Limb (tissue), 2 donors: Measurements from ENCODE around the gene ESPN.
A peak's percentile ranks its signal among the peaks of the same experiment; 100 is the strongest.
"Not testable (repeated sequence)": the region's sequence is repeated elsewhere in the genome, so short reads cannot be mapped to it uniquely, and the experiment has no call there.

Source experiments
- DNase-seq, 2 donors: peaks; one replicate each; pipeline ENCODE4 v3.0.0-alpha.2; 2016; ENCODE audit errors: extremely low spot score in 2 of 2

ESPN gene, protein sequence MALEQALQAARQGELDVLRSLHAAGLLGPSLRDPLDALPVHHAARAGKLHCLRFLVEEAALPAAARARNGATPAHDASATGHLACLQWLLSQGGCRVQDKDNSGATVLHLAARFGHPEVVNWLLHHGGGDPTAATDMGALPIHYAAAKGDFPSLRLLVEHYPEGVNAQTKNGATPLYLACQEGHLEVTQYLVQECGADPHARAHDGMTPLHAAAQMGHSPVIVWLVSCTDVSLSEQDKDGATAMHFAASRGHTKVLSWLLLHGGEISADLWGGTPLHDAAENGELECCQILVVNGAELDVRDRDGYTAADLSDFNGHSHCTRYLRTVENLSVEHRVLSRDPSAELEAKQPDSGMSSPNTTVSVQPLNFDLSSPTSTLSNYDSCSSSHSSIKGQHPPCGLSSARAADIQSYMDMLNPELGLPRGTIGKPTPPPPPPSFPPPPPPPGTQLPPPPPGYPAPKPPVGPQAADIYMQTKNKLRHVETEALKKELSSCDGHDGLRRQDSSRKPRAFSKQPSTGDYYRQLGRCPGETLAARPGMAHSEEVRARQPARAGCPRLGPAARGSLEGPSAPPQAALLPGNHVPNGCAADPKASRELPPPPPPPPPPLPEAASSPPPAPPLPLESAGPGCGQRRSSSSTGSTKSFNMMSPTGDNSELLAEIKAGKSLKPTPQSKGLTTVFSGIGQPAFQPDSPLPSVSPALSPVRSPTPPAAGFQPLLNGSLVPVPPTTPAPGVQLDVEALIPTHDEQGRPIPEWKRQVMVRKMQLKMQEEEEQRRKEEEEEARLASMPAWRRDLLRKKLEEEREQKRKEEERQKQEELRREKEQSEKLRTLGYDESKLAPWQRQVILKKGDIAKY

GRCh38 chr1:6424619-6425593, at the start of gene ESPN:
ESPN (plus strand) TSS chr1:6424776; CDS start chr1:6424956, 180 bp downstream.
- DNase-seq: no peak

DNA sequence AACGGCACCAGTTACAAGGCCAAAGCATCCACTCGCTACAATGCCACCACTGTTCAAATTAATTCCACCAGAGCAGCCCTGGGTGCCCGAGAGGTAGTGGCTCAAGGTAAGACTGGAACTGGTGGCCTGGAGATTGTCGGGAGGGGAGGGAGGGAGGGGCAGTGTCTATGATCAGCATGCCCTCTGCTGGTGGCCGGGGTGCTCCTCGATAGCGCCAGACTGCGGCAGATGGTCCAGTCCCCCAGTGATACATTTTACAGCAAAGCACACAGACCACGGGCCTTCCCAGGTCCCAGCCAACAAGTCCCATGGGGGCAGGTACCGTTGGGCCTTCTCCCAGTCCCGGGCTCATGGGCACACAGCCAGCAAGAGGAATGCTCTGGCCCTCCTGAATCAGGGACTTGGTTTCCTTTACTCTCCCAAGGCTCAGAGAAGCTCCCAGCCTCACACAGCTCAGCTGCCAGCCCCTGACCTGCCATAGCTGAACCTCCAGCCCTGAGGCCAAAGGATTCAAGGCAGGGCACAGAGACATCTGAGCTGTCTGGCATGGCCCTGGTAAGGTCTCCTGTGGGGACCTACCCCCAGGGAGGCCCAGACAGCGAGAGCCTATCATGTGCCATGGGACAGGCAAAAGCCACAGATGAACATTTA, 46.4 kb upstream of the ESPN start:
- no peak for DNase-seq

DNA sequence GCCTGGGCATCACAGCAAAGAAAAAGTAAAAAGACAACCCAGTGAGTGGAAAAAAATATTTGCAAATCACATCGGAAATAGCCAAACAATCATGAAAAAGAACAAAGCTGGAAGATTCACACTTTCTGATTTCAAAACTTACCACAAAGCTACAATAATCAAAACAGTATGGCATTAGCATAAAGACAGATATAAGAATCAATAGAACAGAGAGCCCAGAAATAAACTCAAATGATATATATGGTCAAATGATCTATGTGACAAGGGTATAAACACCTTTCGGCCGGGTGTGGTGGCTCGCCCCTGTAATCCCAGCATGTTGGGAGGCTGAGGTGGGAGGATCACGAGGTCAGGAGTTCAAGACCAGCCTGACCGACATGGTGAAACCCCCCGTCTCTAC, 44.5 kb upstream of the ESPN start:
- DNase-seq: no peak

DNA sequence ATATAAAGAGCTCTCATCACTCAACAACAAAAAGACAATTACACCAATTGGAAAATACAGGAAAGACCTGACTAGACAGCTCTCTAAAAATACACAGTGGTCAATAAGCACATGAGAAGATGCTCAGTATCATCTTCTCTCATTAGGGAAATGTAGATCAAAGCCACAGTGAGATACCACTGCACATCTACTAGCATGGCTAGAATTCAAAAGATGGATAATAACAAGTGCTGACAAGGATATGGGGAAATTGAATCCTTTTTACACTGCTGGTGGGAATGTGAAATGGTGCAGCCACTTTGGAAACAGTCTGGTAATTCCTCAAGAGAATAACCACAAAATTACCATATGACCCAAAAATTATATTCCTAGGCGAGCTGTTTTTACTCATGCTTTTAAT, 40.4 kb upstream of the ESPN start:
- DNase-seq: no peak

DNA sequence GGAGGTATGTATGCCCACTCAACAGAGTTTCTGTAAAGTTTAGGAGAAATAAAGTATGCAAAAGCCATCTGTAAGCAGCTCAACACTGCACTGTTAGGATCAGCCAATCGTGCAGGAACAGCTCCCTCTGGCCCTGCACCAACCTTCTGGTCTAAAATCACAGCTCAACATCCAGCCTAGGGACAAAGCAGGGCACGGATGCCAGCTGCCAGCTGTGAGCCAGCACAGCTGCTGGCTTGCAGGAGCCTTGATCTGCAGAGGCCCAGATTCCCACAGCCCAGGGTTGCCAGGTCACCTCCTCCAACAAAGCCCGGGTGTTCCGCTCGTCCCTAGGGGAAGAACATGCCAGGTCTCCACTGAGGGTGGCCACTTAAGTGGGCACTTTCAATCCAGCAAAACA, 39.6 kb upstream of the ESPN start:
- DNase-seq: peak; percentile 18 to 41

GRCh38 chr1:6385488-6386191, 38.9 kb upstream of the ESPN start:
- peak; percentile 10 to 58 for DNase-seq

DNA sequence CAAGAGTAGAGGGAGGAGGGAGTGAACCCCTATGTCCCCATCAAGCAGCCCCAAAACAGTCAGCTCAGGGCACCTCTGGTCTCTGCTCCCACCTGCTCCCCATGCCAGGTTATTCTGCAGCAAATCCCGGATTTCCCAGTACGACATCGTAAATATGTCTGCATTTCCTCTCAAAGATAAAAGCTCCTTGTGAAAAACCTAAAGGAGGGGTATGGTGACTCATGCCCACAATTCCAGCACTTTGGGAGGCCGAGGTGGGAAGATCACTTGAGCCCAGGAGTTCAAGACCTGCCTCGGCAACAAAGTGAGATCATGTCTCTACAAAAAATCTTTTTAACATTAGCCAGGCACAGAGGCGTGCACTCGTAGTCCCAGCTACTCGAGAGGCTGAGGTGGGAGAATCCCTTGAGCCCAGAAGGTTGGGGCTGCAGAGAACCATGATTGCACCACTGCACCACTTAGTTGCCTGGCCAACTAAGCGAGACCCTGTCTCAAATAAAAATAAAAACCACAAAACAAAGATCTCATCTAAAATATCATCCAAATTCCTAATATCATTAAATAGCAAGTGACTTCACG, 38.1 kb upstream of the ESPN start:
- no peak for DNase-seq

DNA sequence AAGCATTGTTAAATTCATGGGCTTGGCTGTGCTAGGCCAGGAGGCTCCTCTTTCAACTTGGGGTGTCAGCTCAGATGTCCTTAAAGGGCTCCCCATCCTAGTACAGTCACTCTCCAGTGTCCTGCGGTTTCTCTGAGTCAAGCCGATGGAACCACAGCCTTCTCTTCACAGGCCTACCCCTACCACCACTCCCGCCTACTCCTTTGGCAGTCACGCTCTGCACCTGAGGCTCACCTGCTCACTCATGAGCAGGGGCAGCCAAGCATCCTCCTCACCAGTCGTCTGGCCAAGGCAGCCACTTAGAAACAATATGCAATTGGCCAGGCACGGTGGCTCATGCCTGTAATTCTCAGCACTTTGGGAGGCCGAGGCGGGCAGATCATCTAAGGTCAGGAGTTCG, 34.6 kb upstream of the ESPN start:
- no peak for DNase-seq

GRCh38 chr1:6391951-6392808, 32.4 kb upstream of the ESPN start:
- DNase-seq: no peak

GRCh38 chr1:6392809-6393399, 31.7 kb upstream of the ESPN start:
- DNase-seq: no peak

- DNase-seq: peak; percentile 91 to 96
Measured at GRCh38 chr1:6393400-6394187, 31.0 kb upstream of the ESPN start, which contains the start of gene ACOT7. ACOT7 (minus strand) TSS chr1:6393767; CDS start chr1:6393399, 368 bp downstream.

DNA sequence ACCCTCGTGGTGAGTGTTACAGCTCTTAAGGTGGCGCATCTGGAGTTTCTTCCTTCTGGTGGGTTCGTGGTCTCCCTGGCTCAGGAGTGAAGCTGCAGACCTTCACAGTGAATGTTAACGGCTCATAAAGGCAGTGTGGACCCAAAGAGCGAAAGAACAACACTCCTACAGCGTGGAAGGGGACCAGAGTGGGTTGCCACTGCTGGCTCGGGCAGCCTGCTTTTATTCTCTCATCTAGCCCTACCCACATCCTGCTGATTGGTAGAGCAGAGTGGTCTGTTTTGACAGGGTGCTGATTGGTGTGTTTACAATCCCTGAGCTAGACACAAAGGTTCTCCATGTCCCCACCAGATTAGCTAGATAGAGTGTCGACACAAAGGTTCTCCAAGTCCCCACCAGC, 29.4 kb upstream of the ESPN start:
- not testable (repeated sequence) for DNase-seq

GRCh38 chr1:6395781-6396244, 28.8 kb upstream of the ESPN start:
- not testable (repeated sequence) for DNase-seq

GRCh38 chr1:6396998-6397397, 27.6 kb upstream of the ESPN start:
- no peak for DNase-seq

DNA sequence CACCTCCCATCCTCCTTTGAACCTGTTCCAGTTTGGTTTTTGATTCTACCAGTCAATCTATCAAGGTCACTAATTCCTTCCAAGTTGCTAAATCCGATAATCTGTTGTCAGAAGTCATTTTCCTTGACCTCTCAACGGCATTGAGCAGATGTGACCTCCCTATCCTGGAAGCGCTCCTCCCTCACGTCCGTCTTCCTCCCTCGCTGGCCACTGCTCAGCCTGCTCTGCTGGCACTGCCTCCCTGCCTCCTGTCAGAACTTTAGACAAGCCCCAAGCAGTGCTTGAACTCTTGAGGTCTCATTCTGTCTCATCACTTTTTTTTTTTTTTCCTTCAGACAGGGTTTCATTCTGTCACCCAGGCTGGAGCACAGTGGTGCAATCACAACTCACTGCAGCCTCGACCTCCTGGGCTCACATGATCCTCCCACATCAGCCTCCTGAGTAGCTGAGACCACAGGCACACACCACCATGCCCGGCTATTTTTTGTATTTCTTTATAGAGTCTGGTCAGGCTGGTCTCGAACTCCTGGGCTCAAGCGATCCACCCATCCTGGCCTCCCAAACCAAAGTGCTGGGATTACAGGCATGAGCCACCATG, 26.6 kb upstream of the ESPN start:
- no peak for DNase-seq

DNA sequence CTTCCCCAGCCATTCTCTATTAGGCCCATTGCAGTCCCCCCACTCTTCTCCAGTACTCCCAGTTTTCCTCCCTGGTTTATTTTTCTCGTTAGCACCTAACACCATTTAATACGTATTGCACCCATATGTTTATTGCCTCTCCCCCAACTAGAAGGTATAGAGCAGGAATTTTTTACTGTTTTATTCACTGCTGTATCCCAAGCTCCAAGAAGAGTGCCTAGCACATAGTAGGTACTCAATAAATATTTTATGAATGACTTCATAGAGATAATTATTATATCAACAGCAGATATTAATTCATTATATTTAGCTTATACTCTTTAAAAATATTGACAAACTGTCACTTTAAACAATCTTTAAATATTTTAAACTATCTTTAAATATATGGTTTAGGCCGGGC, 25.3 kb upstream of the ESPN start:
- no peak for DNase-seq

DNA sequence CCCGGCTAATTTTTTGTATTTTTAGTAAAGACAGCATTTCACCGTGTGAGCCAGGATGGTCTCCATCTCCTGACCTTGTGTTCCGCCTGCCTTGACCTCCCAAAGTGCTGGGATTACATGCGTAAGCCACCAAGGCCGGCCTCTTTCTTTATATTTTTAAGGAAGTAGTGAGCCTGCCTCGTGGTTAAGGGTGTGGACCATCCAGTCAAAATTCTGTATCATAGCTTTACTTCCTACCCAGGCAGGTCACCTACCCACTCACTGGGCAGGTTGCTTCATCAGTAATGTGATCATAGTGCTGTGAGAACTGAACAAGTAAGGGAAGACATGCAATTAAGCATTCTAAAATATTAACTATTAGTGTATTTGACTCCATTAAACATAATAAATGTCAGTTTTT, 22.9 kb upstream of the ESPN start:
- DNase-seq: no peak
